ENCODE measurements around the gene RPS6KB1. TPM values are rescaled to one million over a fixed set of nuclear protein-coding genes. Genes with fewer than 3 reads are reported as not detected.

Gene RPS6KB1
- total and polyA plus RNA-seq, 2 donors (not counting 1 experiment from before 2014, with no cell fraction given) = 15.6 to 69.7 TPM

DNA sequence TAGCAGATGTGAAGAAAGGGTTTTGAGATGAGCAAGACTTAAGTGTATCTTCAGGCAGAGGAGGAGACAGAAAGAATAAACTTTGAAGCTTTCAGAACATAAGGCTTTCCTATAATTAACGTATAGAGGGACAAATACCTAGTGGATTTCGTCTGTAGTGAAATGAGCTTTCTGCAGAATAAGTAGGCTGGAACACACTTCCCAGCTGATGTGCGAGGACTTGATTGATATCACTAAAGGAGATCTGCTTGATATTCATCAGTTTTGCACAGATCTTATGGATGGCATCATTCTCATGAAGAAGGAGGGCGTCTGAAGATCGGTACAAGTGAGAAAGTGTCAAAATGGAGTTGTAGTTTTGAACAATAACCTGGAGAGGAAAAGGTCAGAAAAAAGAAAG is 15.0 kb upstream of the RPS6KB1 start:
- no peak overlapping the region for H3K9ac ChIP-seq (ENCODE audit: low read length)
- no peak for TF ChIP-seq EZH2 (IDR thresholded peaks at IDR 0.05; ENCODE audit: borderline replicate concordance, insufficient read depth, low read depth, low read length, poor library complexity, severe bottlenecking)
- no peak for TF ChIP-seq CTCF (IDR thresholded peaks at IDR 0.05)
- Mint-ChIP-seq H3K9me3 (ENCODE audit: insufficient read depth) (no peaks in the 10 kb centered on the region), H3K4me1 (no peaks in the 10 kb centered on the region), H3K4me3 (no peak overlapping the region), H3K27me3 (no peaks in the 10 kb centered on the region), H3K27ac (no peak overlapping the region)
- intact Hi-C loops (cut with micrococcal nuclease) = no loop called here
- no peaks in the 10 kb centered on the region for H3K9me3 ChIP-seq (ENCODE audit: control extremely low read depth in 1 of 3, control insufficient read depth in 2 of 3, insufficient read depth in 1 of 3, low read length in 2 of 3)
- POLR2A ChIA-PET = no interaction called here
- no peak overlapping the region for H3K4me3 ChIP-seq (ENCODE audit: control extremely low read depth in 1 of 5, extremely low read depth in 1 of 5, insufficient read depth in 1 of 5, low read depth in 2 of 5, low read length in 4 of 5)
- H2AFZ ChIP-seq (ENCODE audit: insufficient read depth, low read depth, low read length, poor library complexity, severe bottlenecking) = no peak overlapping the region
- H3K27ac ChIP-seq (ENCODE audit: low read length in 2 of 2) = no peak overlapping the region
- no peaks in the 10 kb centered on the region for H3K4me1 ChIP-seq (ENCODE audit: control insufficient read depth in 2 of 2, insufficient read depth in 2 of 2, low read length in 2 of 2)
- peaks cover 0 to 65% of the 10 kb centered on the region in 2 experiments for H3K36me3 ChIP-seq (replicated peaks in 1 of 2; ENCODE audit: control extremely low read depth in 1 of 2, control insufficient read depth in 1 of 2, extremely low read depth in 1 of 2, insufficient read depth in 2 of 2, low read length in 1 of 2)
- H3K79me2 ChIP-seq (ENCODE audit: control insufficient read depth, insufficient read depth, low read length) = no peaks in the 10 kb centered on the region
- CTCF ChIA-PET = interaction anchor here (1.1 kb wide), 1 partner anchor 37 kb away, joined by 3 read pairs; no protein-coding TSS in a partner anchor
- no peak overlapping the region for H3K4me2 ChIP-seq (replicated peaks; ENCODE audit: low read depth, low read length, poor library complexity, severe bottlenecking)
- WGBS (ENCODE audit: insufficient coverage) = 100% methylated on average over 5 of the region's 5 CpGs
- ATAC-seq (ENCODE audit: low read depth) (no peak), DNase-seq (no peak)
- H4K20me1 ChIP-seq (ENCODE audit: control insufficient read depth, insufficient read depth, low read length, poor library complexity, severe bottlenecking) = no peaks in the 10 kb centered on the region
- H3K27me3 ChIP-seq (replicated peaks in 1 of 4; ENCODE audit: control extremely low read depth in 1 of 4, control insufficient read depth in 3 of 4, insufficient read depth in 4 of 4, low read length in 3 of 4) = no peaks in the 10 kb centered on the region

DNA sequence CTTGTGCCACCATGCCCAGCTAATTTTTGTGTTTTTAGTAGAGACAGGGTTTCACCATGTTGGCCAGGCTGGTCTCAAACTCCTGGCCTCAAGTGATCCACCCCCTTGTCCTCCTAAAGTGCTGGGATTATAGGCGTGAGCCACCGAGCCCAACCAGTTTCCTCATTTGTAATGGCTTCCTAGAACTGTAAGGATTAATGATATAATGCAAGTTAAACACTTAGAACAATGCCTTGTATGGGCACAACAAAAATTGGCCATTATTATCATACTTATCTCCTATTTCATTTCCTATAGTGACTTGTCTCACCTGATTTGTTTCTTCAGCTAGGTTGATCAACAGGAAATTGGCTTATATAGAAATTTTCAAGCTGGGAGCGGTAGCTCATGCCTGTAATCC is 14.3 kb upstream of the RPS6KB1 start:
- Histone ChIP-seq H3K9ac (ENCODE audit: low read length) (no peak overlapping the region), H3K9me3 (ENCODE audit: control extremely low read depth in 1 of 3, control insufficient read depth in 2 of 3, insufficient read depth in 1 of 3, low read length in 2 of 3) (no peaks in the 10 kb centered on the region), H3K36me3 (replicated peaks in 1 of 2; ENCODE audit: control extremely low read depth in 1 of 2, control insufficient read depth in 1 of 2, extremely low read depth in 1 of 2, insufficient read depth in 2 of 2, low read length in 1 of 2) (peaks cover 0 to 67% of the 10 kb centered on the region in 2 experiments), H3K4me2 (replicated peaks; ENCODE audit: low read depth, low read length, poor library complexity, severe bottlenecking) (no peak overlapping the region), H2AFZ (ENCODE audit: insufficient read depth, low read depth, low read length, poor library complexity, severe bottlenecking) (no peak overlapping the region), H3K27ac (ENCODE audit: low read length in 2 of 2) (no peak overlapping the region), H3K27me3 (replicated peaks in 1 of 4; ENCODE audit: control extremely low read depth in 1 of 4, control insufficient read depth in 3 of 4, insufficient read depth in 4 of 4, low read length in 3 of 4) (no peaks in the 10 kb centered on the region), H3K79me2 (ENCODE audit: control insufficient read depth, insufficient read depth, low read length) (no peaks in the 10 kb centered on the region), H3K4me3 (ENCODE audit: control extremely low read depth in 1 of 5, extremely low read depth in 1 of 5, insufficient read depth in 1 of 5, low read depth in 2 of 5, low read length in 4 of 5) (no peak overlapping the region), H3K4me1 (ENCODE audit: control insufficient read depth in 2 of 2, insufficient read depth in 2 of 2, low read length in 2 of 2) (no peaks in the 10 kb centered on the region), H4K20me1 (ENCODE audit: control insufficient read depth, insufficient read depth, low read length, poor library complexity, severe bottlenecking) (no peaks in the 10 kb centered on the region)
- Mint-ChIP-seq H3K4me3 (no peak overlapping the region), H3K9me3 (ENCODE audit: insufficient read depth) (no peaks in the 10 kb centered on the region), H3K27ac (no peak overlapping the region), H3K4me1 (no peaks in the 10 kb centered on the region), H3K27me3 (no peaks in the 10 kb centered on the region)
- no peak for TF ChIP-seq EZH2 (IDR thresholded peaks at IDR 0.05; ENCODE audit: borderline replicate concordance, insufficient read depth, low read depth, low read length, poor library complexity, severe bottlenecking)
- TF ChIP-seq CTCF (IDR thresholded peaks at IDR 0.05) = no peak
- ATAC-seq (ENCODE audit: low read depth) (no peak), DNase-seq (no peak)
- ChIA-PET CTCF (interaction anchor here (1.1 kb wide), 1 partner anchor 36 kb away, joined by 3 read pairs; no protein-coding TSS in a partner anchor), POLR2A (no interaction called here)
- 100% methylated on average over 1 of the region's 3 CpGs for WGBS (ENCODE audit: insufficient coverage)
- intact Hi-C loops (cut with micrococcal nuclease) = no loop called here

Data from B cell (primary cell).